HG03196 (cell line): Measurements from ENCODE around the gene ENPEP.
A peak's percentile ranks its signal among the peaks of the same experiment; 100 is the strongest.
"Not testable (repeated sequence)": the region's sequence is repeated elsewhere in the genome, so short reads cannot be mapped to it uniquely, and the experiment has no call there.

Source experiments
- ATAC-seq: cut with Tn5 transposase; IDR thresholded peaks from one replicate; pipeline ENCODE4 v1.9.1; 2021; ENCODE audit not compliant: unreplicated experiment

The ENPEP gene

GRCh38 chr4:110475881-110476818 lies at the start of gene ENPEP:
ENPEP (plus strand) TSS chr4:110476155; CDS start chr4:110476415, 260 bp downstream.
- ATAC-seq = no peak

GRCh38 chr4:110431805-110432204 lies 44.1 kb upstream of the ENPEP start:
- not testable (repeated sequence) for ATAC-seq

GRCh38 chr4:110437292-110437691 lies 38.7 kb upstream of the ENPEP start:
- not testable (repeated sequence) for ATAC-seq

GRCh38 chr4:110439209-110439608 lies 36.7 kb upstream of the ENPEP start:
- ATAC-seq = not testable (repeated sequence)

GRCh38 chr4:110442309-110442708 lies 33.6 kb upstream of the ENPEP start:
- no peak for ATAC-seq

- no peak for ATAC-seq
These were observed 33.2 kb upstream of the ENPEP start for GRCh38 chr4:110442788-110443187.

GRCh38 chr4:110449947-110450346 lies 26.0 kb upstream of the ENPEP start:
- ATAC-seq = no peak

GRCh38 chr4:110452546-110452945 lies 23.4 kb upstream of the ENPEP start:
- no peak for ATAC-seq

GRCh38 chr4:110454441-110454840 lies 21.5 kb upstream of the ENPEP start:
- no peak for ATAC-seq

GRCh38 chr4:110458494-110459266 lies 17.3 kb upstream of the ENPEP start:
- ATAC-seq = no peak

- ATAC-seq = no peak
These were observed 15.7 kb upstream of the ENPEP start for GRCh38 chr4:110460074-110460746.

GRCh38 chr4:110467400-110467799 lies 8.6 kb upstream of the ENPEP start:
- ATAC-seq = no peak

GRCh38 chr4:110472583-110473329 lies 3.2 kb upstream of the ENPEP start:
- ATAC-seq = no peak

- ATAC-seq = no peak
These were observed 1.5 kb upstream of the ENPEP start for GRCh38 chr4:110474481-110474880.

GRCh38 chr4:110475080-110475479 lies 875 bp upstream of the ENPEP start:
- ATAC-seq = not testable (repeated sequence)

GRCh38 chr4:110477836-110478235 lies 1.9 kb downstream of the ENPEP start:
- no peak for ATAC-seq

- no peak for ATAC-seq
These were observed 4.1 kb downstream of the ENPEP start for GRCh38 chr4:110480031-110480549.

GRCh38 chr4:110480746-110481271 lies 4.9 kb downstream of the ENPEP start:
- no peak for ATAC-seq

GRCh38 chr4:110483516-110483915 lies 7.6 kb downstream of the ENPEP start:
- ATAC-seq = no peak

- peak; percentile 98 for ATAC-seq
These were observed 8.1 kb downstream of the ENPEP start for GRCh38 chr4:110484029-110484428.
